ENCODE measurements around the gene ZNF439.
A peak's percentile ranks its signal among the peaks of the same experiment; 100 is the strongest.
"Not testable (repeated sequence)": the region's sequence is repeated elsewhere in the genome, so short reads cannot be mapped to it uniquely, and the experiment has no call there.

The ZNF439 gene

GRCh38 chr19:11848200-11848593 is 329 bp upstream of the ZNF439 start:
- H3K4me3 ChIP-seq (ENCODE audit: low read depth, low read length) = peak overlapping the region; percentile 71
- no peak for TF ChIP-seq CTCF (conservative IDR thresholded peaks at IDR 0.05; ENCODE audit: low read depth, low read length)
- DNase-seq (ENCODE audit: low read depth) = no peak

- not testable (repeated sequence) for DNase-seq (ENCODE audit: low read depth); H3K4me3 ChIP-seq (ENCODE audit: low read depth, low read length)
Observed at GRCh38 chr19:11850289-11850688, 1.8 kb downstream of the ZNF439 start.

DNA sequence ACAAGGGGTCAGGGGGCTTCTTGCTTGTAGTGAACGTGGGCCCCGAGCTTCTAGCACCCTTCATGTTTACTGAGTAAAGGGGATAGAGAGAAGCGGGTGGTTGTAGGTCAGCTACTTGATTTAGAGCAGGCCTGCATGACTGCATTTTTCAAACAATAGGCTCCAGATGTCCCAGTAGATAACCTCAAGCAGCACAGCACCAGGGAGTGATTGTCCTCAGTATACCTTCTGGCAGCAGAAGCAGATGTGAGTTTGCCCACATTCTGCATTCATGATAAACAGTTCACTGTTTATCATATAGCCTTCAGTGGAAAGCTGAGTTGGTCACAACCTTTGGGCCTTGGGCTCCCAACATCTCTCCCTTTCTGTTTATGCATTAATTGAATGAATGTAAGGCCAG is 4.8 kb downstream of the ZNF439 start:
- H3K4me3 ChIP-seq (ENCODE audit: low read depth, low read length) = no peak overlapping the region
- no peak for DNase-seq (ENCODE audit: low read depth)
- TF ChIP-seq CTCF (conservative IDR thresholded peaks at IDR 0.05; ENCODE audit: low read depth, low read length) = no peak

GRCh38 chr19:11856596-11857250 is 8.2 kb downstream of the ZNF439 start:
- TF ChIP-seq CTCF (conservative IDR thresholded peaks at IDR 0.05; ENCODE audit: low read depth, low read length) = no peak
- no peak overlapping the region for H3K4me3 ChIP-seq (ENCODE audit: low read depth, low read length)
- DNase-seq (ENCODE audit: low read depth) = no peak

- DNase-seq (ENCODE audit: low read depth) = no peak
- no peak overlapping the region for H3K4me3 ChIP-seq (ENCODE audit: low read depth, low read length)
- no peak for TF ChIP-seq CTCF (conservative IDR thresholded peaks at IDR 0.05; ENCODE audit: low read depth, low read length)
Observed at GRCh38 chr19:11860721-11861120, 12.2 kb downstream of the ZNF439 start.

DNA sequence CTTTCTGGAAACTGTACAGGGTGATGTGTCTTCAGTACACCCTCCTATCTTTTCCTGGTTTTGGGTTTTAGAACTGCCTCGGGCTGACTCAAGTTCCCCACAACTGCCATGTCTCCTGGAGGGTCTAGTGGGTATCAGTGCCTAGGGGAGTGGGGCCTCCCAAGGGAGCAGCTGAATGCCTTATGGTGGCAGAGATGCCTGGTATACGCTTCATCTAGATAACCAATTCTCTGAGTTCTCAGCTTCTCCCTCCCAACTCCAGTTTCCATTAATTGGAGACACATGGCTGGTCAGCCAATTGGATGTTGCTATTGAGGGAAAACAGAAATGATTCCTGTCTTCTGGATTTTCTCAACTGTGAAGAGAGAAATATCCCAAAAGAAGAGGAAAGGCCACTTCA is 12.8 kb downstream of the ZNF439 start:
- H3K4me3 ChIP-seq (ENCODE audit: low read depth, low read length) = no peak overlapping the region
- no peak for DNase-seq (ENCODE audit: low read depth)
- TF ChIP-seq CTCF (conservative IDR thresholded peaks at IDR 0.05; ENCODE audit: low read depth, low read length) = no peak

- not testable (repeated sequence) for DNase-seq (ENCODE audit: low read depth); H3K4me3 ChIP-seq (ENCODE audit: low read depth, low read length)
Observed at GRCh38 chr19:11867766-11868165, 19.2 kb downstream of the ZNF439 start.

DNA sequence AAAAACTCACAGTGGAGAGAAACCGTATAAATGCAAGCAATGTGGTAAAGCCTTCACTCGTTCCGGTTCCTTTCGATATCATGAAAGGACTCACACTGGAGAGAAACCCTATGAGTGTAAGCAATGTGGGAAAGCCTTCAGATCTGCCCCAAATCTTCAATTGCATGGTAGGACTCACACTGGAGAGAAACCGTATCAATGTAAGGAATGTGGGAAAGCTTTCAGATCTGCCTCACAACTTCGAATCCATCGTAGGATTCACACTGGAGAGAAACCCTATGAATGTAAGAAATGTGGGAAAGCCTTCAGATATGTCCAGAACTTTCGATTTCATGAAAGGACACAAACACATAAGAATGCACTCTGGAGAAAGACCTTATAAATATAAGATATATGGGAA is 19.7 kb downstream of the ZNF439 start:
- TF ChIP-seq CTCF (conservative IDR thresholded peaks at IDR 0.05; ENCODE audit: low read depth, low read length) = no peak
- no peak overlapping the region for H3K4me3 ChIP-seq (ENCODE audit: low read depth, low read length)
- DNase-seq (ENCODE audit: low read depth) = no peak
